SK-N-SH (cell line): ENCODE results near the gene HNF1A.

ENCODE experiments used
- CTCF ChIP-seq: fragments of 200-600 bp; sonication (generic); IDR thresholded peaks from 2 replicates; pipeline ENCODE4 v1.6.1; 2017; ENCODE audit warnings: antibody characterized with exemption, mild to moderate bottlenecking, moderate library complexity
- ELF1 ChIP-seq: IDR thresholded peaks from 2 replicates; pipeline ENCODE4 v1.4.0; 2012
- EP300 ChIP-seq, 2 experiments: IDR thresholded peaks; 2 replicates each; pipeline versions ENCODE4 v1.4.0 to v1.6.1; 2012; ENCODE audit warnings: borderline replicate concordance in 1 of 2, low read depth in 1 of 2, low read length in 1 of 2
- GATA2 ChIP-seq: sonication (generic); formaldehyde crosslinking; IDR thresholded peaks from 2 replicates; pipeline ENCODE4 v1.5.0; 2020; ENCODE audit warnings: mild to moderate bottlenecking, missing genetic modification reagents
- JUND ChIP-seq: IDR thresholded peaks from 2 replicates; pipeline ENCODE4 v1.4.0; 2012
- PBX3 ChIP-seq: IDR thresholded peaks from 2 replicates; pipeline ENCODE4; 2012
- POLR2AphosphoS5 ChIP-seq: IDR thresholded peaks from 2 replicates; pipeline ENCODE4 v1.6.1; 2012; ENCODE audit warnings: low read depth, low read length
- RAD21 ChIP-seq: IDR thresholded peaks from 2 replicates; pipeline ENCODE4 v1.6.1; 2012; ENCODE audit warnings: mild to moderate bottlenecking, low read length
- TAF1 ChIP-seq: IDR thresholded peaks from 2 replicates; pipeline ENCODE4 v1.6.1; 2012; ENCODE audit warnings: low read depth, mild to moderate bottlenecking, low read length, moderate library complexity, borderline replicate concordance
- TEAD4 ChIP-seq: IDR thresholded peaks from 2 replicates; pipeline ENCODE4 v1.4.0; 2012; ENCODE audit warnings: mild to moderate bottlenecking, borderline replicate concordance; ENCODE audit not compliant: insufficient read depth
- USF2 ChIP-seq: fragments of 150-350 bp; IDR thresholded peaks from 2 replicates; pipeline ENCODE4 v1.6.1; 2017; ENCODE audit warnings: antibody characterized with exemption, low read length, low read depth, borderline replicate concordance
- YY1 ChIP-seq: IDR thresholded peaks from 2 replicates; pipeline ENCODE4 v1.4.0; 2012; ENCODE audit warnings: low read depth, mild to moderate bottlenecking

- TF ChIP-seq TEAD4 (no peak), JUND (no peak), CTCF (no peak), USF2 (no peak), EP300 (IDR thresholded peaks at IDR 0.05; ENCODE audit: borderline replicate concordance in 1 of 2, low read depth in 1 of 2, low read length in 1 of 2) (no peak), POLR2AphosphoS5 (no peak), YY1 (no peak), RAD21 (no peak), TAF1 (no peak), GATA2 (no peak), ELF1 (no peak), PBX3 (no peak)
Observed at GRCh38 chr12:120938496-120938895, 39.8 kb upstream of the HNF1A start.
